Islet precursor cell (in vitro differentiated cells): ENCODE measurements around the gene KCNN3.
A peak's percentile ranks its signal among the peaks of the same experiment; 100 is the strongest.

Source experiments
- DNase-seq: peaks from one replicate; pipeline ENCODE4 v3.0.0-alpha.2; 2018

KCNN3 gene

DNA sequence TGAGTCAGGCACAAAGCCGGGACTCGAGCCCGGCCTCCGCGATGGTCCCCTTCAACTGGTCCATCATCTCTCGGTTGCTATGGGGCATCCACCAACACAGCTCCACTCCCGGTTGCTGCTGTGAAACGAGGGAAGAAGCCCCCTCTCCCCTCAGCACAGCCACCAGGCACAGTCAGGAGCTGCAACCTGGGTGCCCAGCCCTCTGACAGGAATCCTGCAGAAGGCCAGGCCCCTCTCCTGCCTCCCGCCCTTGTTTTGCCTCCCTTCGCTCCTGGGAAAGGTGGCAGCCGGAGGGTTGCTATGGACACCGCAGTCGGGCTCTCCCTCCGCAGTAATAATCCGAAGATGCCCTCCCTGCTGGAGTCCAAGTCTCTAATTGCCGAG is 8.9 kb upstream of the KCNN3 start:
- no peak for DNase-seq

DNA sequence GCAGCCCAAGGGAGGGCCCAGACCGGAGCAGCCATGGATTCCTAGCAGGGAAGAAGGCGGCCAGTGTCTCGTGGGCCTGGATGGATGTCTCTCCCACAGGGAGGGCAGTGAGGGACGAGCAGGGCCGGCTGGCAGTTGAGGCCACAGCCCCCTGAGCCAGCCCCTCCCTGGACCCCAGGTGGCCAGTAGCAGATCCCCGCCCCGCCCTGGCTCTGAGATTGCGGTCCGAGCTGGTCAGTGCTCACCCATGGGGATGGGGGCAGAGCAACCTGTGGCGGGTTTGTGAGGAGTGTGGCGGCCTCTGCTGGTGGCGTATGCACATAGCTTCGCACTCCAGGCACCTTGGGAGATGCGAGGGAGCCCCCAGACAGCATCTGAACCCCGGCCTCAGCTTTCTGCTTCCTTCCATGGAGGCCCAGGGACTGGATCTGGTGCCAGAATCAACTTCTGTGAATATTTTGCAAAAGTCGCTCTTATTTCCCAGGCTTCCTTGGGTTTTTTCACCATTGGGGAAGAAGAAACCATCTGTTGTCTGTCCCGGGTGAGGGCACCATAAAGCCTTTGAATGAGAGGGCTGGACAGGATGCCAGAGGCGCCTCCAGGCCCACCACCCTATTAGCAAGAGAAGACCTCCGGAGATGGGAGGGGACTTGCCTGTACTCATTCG is 8.4 kb upstream of the KCNN3 start:
- DNase-seq = peak; percentile 89

DNA sequence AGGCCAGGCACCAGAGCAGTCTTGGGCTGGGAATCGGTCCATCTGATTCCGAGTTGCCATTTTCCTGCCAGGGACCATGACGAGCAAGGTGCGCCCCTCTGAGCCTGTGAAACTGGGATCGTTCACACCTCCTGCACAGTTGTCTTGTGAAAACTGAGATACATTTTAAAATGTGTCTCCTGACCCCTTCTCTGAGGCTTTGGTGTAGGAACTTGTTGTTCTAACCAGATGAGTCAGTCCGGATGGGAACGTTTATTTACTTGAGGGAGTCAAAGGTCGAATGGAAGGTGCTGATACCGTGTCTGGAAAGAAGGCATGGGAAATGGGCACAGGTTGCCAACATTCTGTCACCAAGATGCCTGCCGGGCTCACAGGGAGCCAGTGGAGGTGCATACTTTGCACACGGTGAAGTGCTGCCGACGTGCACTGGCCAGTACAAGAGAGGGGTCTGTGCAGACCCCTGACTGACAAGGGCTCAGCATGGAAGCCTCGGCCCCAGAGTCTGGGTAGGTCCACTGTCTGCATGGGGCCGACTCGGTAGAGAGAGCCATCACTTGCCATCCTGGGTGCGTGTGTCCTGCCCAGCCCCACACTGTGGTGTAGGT is 7.4 kb upstream of the KCNN3 start:
- no peak for DNase-seq

DNA sequence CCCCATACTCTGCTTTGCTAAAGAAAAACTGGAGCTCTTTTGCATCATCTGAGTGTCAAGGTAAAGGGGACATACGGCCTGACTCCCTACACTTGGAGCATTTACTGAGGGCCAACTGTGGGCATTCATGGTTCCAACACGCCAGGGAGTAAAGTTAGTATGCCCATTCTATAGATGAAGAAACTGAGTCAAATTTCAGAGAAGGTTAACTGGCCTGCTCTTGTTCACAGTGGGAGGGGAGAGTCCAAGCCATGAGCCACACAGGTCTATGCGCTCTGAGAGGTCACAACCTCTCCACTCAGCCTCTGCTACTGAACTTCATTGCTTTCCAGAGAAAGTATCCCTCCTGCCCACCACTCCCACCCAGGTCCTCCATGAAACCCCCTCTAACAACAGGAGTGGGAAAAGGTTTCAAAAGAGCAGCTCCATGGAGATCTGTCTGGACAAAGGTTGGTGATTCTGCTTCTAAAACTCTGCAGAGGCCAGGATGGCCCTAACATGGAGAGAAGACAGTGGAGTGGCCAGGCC is 6.8 kb upstream of the KCNN3 start:
- DNase-seq = no peak

DNA sequence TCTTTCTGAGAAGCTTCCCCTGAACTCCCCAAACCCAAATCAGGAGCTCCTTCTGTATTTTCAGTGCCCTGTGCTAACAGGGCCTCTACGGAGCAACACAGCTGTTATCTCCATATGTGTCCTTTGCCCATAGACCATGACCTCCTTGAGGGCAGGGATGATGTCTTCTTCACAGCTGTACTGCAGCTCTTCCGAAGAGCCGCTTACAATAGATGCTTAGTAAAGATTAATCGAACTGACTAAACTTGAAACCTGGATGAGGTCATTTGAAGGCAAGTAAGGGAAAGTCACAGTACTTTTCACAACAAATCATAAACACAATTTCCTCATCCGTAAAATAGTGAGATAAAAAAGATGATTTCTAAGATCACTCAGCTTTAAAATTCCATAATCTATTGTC is 4.4 kb upstream of the KCNN3 start:
- DNase-seq = no peak

DNA sequence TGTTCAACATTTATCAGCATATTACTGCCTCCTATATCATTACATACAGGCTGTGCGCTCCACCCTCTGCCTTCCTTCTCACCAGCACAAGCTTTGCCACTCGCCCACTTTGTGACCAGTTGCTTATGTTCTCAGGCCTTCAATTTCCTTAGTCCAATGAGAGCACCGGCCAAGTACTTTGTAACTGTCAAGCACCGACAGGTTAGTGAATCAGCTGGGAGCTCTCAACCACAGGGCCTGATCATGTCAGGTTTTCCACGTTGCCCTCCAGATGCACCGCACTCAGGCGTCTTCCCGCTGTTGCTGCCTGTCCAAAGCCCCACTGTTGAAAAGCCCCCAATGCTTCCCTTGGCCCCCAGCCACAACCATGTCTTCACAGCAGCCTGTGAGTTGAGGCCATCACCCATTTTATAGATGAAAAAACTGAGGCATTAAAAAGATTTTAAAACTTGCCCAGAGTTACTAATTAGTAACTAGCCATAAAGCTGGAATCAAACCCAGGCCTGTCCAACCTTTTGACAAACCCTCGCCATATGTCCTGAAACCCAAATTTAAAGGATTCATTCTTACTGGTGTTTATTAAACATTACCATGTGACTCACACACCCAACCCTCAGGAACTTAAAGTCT is 3.4 kb upstream of the KCNN3 start:
- DNase-seq = no peak

DNA sequence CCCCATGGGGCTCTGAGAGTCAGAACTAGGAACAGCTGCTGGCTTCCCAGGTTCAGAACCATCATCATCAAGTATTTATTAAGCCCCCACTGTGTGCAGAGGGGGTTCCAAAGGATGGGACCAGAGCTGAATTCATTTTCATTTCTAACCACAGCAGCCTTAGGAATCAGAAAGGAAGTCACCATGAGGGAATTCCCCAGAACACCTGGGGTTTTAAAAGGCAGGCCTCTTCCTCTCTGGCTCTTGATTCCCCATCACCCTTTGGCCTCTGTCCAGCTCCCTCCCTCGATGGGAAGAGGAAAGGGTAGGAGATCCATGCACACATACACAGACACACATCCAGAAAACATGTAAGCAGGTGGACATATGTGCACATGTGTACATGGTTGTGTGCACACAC is 1.3 kb upstream of the KCNN3 start:
- no peak for DNase-seq

DNA sequence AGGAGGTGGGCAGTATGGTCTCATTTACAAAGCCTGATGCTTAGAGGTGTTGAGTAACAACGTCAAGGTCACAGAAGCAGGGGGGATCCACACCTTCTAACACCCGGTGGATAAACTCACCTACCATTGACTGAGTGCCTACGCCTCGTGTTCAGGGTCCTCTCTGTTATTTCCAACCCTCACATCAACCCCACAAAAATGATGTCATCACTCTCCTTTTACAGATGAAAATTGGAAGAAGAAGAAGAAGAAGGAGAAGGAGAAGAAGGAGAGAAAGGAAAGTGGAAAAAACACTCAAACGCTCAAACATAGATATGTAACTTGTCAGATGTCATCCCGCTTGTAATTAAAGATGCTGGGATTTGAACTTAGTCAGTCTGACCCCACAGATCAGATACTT is 653 bp upstream of the KCNN3 start:
- no peak for DNase-seq

DNA sequence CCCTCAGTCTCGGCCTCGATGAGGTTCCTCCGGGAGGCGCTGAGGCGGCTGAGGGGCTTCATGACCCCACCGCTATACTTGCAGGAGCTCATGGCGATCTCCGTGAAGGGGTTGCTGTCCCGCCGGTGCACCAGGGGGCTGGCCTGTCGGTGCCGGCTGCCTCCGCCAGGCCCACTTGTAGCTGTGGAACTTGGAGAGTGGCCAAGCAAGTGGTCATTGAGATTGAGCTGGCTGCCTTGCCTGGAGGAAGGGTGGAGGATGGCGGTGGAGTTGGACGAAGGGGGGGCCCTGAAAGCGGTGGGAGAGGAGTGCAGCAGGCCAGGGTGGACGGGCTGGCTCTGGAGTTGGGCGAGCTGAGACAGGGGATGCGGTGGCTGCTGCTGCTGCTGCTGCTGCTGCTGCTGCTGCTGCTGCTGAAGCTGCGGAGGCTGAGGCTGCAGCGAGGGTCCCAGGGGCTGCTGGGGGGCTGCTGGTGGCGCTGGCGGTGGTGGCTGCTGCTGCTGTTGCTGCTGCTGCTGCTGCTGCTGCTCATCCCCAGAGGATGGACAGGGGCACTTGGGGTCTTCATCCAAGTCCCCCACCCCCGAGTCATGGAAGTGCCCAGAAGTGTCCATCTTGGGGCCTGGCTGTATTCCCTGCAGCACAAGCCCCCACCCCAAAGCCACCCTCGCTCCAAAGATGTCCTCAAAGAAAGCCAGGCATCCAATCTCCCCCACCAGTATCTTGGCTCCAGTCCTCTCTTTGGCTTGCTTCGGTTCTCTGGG is 548 bp downstream of the KCNN3 start:
- DNase-seq = no peak

DNA sequence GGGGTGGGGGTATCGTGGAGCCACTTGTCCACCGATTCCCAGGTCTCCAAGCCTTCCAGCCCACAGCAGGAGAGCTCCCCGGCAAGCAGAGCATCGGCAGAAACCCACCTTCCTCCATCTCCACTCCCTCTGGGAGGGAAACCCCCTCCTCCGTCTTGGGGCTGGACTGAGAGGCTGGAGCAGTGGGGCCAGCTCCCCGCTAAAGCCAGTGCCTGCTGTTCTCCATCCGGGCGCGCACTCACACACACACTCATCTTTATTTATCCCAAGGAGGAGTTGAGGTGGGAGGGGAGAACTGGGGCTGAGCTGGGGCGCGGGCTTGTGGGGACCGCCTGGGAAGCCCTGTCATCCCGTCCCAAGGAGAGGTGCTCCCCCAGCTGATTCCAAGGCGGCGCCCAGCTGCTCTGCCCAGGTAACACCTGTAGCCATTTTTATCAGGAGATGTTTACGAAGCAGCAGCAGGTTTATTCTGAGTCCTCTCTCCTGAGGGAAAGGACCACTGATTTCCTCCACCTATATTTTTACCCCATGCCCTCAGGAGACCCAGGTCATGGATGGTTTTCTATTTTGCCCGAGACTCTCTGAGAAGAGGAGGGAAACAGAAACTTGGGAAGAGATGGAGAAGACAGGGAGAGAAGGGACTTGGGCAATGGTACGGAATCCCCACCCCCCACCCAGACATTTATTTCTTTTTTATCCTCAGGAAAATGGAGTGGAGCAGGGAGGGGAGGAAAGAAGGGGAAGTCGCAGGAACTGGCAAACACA is 2.1 kb downstream of the KCNN3 start:
- DNase-seq = no peak

DNA sequence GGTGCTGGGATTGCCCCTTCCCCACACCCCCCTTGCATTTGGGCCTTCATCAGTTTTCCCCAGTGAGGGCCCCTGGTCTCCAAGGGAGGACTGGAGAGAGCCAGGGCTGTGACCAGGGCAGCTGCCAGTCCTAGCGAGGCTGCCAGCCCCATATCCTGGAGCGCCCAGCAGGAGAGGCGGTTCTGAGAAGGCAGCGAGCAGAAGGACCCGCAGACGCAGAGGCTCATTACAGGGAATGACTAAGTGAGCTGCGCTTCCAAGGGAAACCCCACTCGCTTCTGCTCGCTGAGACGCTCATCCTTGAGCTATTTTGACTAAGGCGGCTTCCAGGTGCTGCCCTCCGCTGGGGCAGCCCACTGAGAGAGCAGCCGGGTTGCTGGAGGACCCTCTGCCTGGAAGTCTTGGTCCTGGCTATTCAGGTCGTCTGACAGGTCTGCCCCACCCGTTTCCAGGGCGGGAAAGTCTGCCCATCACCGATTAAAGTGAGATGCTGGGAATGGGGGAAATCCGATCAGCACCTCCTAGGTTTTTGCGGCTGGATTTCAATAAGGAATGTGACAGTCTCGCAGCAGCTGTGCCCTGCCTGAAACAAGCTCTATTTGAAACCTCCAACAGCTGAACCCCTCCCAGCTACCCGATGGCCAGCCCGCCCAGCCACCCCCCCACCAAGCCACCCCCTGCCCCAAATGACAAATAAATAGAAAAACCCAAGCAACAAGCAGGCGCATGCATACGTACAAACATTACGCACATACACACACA is 2.8 kb downstream of the KCNN3 start:
- DNase-seq = peak; percentile 87

DNA sequence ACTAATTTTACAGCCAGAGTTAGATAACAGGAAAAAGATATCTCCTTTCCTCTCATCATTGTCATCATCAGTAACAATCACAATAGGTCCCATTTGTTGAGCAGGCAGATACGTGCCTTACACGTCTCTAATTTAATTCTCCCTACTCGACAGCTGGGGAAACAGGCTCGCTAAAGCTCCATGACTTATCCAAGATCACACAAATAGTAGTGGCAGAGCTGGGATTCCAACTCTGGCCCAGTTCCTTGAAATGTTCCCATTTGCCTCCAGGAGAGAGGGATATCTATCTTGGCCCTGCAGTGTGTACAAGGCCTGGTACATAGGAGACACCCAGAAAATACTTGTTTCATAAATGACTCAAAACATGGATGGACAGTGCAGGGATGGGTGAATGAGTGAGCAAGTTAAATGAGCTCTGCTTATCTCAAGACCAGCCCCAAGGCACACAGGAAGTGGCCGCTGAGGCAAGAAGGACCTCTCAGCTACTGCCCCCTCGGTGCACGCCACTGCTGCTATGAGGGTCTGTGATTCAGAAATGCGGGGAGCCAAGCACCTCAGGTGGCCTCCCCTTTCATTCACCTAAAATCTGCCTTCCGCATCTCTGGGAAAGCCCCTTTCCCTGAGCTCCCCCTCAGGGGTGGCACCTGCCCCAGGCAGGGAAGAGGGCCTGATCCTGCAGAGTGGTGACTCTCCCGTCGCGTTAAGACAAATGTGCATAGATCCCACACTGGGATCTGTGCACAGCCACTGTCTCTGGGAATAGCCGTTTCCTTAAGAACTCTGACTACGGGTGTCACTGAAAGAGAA is 3.6 kb downstream of the KCNN3 start:
- no peak for DNase-seq

DNA sequence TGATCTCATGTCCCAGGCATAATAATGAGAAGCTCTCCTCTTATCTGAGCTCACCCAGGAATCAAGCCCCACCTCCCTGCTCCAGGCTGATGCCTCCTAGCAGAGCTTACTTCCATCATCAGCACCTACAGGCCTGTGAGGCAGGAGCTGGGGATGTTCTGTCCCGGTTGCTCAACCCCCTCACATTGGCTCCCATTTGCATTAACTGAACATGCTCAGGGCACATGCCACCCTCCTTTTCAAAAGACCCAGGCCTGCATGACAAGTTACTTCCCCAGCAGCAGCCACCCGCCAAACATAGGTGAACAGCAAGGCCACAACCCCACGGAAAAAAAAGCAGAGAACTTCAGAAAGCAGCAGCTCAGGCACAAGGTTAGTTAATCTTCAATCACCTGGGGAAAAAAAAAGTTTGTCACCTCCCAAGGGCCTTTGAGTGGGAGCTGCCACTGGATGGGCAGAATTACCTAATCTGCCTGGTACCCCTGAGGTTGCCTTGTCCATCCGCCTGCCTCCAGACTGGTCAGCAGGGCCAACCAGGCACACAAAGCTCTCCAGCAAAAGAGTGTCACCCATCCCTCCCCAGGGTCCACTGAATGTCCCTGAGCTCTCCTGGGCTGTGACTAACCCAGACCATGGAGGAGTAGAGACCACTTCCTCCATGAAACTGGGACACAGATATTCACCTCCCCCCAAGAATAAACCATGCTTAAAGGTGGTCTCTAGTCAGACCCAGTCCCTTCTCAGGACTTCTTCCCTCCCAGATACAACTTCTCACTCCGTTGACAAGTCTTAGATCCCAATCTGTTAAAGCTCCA is 4.4 kb downstream of the KCNN3 start:
- no peak for DNase-seq

DNA sequence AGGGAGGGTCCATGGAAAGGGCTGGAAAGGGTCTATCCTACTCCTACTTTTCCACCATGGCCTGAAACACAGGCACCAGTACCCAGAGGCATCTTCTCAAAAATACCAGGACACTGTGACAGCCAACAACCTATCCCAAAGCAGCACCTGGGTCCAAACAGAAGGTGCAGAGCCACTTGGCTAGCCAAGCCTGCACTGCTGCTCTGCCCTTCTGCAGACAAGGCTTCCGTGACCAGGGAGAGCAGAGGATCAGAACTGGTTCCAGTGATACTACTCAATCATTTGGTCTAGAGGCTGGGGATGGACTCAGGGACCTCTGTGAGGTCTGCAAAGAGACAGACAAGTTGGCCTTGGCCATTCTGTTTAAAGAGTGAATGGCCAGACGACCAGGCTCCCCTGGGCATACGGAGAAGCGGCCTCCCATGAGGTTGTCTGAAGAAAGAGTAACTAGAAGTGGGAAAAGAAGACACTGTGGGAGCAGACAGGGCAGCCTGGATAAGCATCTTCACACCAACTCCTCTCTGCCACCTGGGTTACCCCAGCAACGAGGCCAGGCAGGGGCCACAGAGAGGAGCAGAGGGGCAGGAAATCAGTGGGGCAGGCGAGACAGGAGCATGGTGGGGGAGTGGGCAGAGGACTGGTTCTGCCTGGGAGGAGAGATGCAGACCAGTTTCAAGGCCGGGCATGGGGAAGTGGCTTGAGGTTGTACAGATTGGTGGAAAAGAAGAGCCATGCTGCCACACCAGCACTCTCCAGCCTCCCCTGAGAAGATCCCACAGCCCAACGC is 5.7 kb downstream of the KCNN3 start:
- DNase-seq = no peak

DNA sequence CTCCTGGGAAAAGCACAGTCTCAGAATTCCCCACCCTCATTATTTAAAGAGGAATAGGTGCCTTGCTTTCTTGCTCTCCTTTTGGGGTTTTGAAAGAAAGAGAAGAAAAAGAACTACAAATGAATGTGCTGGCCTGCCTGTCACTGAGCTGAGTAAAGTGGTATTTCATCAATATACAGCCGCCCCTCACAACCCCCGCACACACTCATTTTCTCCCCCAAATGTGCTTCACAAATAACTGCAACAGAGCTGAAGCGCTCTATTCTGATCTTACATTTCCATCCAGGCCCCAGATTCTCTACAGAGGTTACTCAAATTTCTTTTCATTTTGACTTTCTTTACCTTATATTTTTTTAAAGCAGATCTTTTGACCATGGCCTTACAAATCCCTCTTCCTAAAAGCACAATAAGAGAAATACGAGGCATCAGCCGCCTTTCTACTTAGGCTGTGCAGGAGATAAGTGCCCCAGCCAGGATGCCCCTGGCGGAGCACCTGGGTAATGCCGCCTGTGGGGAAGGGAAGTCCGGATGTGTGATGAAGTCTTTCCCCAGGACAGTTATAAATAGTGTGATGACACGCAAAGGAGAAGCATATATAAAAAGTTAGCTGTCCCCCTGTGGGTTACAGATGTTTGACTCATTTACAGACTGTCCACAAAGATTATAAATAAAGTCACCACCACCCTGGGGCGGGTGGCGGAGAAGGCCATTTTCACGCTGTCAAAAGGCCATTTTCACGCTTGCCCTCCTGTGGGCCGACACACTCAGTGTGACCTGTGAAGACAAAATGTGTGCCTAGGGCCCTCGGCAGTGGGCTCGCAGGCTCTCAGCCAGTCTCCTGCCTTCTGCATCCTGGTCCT is 6.5 kb downstream of the KCNN3 start:
- DNase-seq = peak; percentile 76

DNA sequence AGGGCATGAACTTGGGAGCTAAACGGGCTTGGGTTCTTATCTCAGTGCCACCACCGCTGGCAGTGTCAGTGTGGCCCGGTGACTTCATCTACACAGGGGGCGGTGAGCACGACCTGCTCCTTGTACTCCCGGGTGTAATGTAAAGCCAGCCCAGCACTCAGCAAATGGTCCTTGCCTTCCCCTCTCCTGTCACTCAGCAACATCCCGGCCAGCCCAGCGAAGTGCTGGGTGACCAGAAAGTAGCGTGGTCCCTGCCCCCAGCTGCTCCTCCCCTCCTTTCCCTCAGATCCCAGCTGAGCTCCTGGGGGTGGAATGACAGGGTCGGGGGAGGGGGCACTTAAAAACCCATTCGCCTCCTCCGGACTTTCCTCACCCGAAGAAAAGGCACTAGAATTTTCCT is 7.2 kb downstream of the KCNN3 start:
- DNase-seq = no peak

DNA sequence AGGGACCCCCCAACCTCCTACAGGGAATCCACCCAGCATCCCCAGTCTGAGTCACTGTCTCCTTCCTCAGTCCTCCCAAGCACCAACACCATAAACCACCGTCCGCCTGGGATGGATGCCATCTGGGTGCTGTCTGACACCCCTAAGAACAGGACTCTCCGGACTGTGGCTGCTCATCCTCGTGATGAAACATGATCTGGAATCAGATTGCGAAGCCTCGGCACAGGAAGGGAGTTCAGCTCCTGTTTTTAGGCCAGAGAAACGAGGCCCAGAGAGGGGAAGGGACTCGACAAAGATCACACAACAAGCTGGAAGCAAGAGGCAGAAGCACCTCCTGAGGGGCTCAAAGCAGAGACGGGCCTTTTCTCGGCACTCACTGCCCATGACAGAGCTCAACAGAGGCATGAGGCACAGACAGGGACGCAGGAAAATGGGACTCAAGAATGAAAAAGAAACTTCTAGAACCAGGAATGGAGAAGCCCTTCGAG is 8.4 kb downstream of the KCNN3 start:
- DNase-seq = no peak

DNA sequence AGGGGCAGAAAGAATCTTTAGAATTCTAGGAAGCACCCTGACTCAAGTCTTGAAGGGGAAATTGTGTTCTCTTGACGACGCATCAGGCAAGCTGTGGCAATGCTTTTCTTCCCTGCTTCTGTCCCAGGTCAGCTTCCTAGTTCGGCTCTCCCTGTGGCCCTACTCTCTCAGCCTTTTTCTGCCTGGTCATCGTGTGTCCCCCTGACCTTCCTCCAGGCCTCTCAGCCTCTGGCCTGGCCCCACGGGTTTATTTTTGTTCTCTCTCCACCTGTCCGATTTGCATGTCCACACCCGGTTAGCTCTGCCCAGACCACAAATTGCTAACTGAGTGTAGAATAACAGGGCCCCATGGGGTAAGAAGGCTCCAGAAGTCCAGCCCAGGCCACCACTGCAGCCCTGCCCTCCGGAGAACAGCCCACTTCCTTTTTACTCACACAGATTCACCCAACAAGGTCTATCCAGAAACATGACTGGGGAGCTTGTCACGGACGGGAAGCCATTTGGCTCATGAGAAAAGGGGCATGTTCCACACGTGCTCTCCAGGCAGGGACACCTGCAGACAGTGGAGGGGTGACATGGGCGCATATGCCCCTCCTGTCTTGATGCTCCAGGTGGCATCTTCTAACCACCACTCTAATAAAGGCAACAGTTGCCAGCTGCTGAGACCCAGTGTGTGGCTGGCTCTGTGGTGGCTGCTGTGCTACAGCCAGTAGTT is 9.8 kb downstream of the KCNN3 start:
- DNase-seq = no peak
